BE2C (cell line): Measurements from ENCODE around the gene WNT4.

Experiments used
- DNase-seq: peaks from one replicate; pipeline ENCODE4 v3.0.0-alpha.2; 2020
- H3K27me3 ChIP-seq: fragments of 250-450 bp; sonication (Bioruptor Pico); 2 replicates; pipeline ENCODE4 v1.5.1; 2020; ENCODE audit warnings: mild to moderate bottlenecking
- H3K36me3 ChIP-seq: fragments of 250-450 bp; sonication (Bioruptor Pico); 2 replicates; pipeline ENCODE4 v1.5.1; 2020; ENCODE audit warnings: mild to moderate bottlenecking
- H3K4me1 ChIP-seq: fragments of 250-450 bp; sonication (Bioruptor Pico); 2 replicates; pipeline ENCODE4 v1.5.1; 2020
- H3K4me3 ChIP-seq: 2 replicates; pipeline ENCODE4 v1.5.1; 2011; ENCODE audit warnings: low read depth, low read length
- H3K9me3 ChIP-seq: fragments of 250-450 bp; sonication (Bioruptor Pico); 2 replicates; pipeline ENCODE4 v1.5.1; 2020
- TF ChIP-seq, protein P1 (sequence below): IDR thresholded peaks from 2 replicates; pipeline ENCODE4 v1.5.1; 2012; ENCODE audit warnings: mild to moderate bottlenecking, low read depth, low read length

Gene WNT4

DNA sequence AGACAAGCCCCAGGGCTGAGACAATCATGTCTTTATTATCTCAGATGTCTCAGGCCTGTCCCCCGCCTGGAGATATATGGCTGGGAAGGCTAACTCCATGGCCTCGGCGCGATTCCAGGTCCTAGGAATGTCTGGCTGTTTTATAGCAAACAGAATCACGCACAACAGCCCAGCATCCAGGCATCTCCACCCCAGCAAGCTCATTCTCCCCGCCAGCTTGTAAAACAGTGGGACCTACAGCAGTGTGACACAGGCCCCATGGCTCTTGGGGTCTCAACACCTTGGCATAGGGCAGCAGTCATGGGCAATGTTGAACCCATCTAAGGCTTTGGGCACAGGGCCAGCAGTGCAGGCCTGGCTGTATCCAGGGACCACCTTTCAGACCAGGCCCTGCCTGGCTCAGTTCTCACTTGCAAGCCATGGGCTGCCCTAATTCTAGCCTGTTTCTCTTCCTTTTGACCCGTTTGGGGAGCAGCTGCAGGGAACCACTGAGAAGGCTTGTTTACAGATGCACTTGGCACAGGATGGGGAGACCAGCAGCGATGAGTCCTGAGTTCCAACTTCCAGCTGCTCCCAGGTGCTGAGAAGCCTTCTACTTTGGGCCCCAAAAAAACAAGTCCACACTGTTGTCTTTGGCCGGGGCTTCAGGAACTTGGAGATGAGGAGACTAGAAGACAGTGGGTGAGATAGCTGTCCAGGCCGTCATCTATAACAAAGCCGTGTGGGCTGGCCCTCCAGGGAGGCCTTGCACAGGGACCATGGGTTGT is 34.4 kb downstream of the WNT4 start:
- no peaks in the 10 kb centered on the region for H3K36me3 ChIP-seq
- no peaks in the 10 kb centered on the region for H3K27me3 ChIP-seq
- DNase-seq, result peak; percentile 35
- no peaks in the 10 kb centered on the region for H3K9me3 ChIP-seq
- H3K4me3 ChIP-seq, result no peak overlapping the region
- peaks cover 6% of the 10 kb centered on the region; the same call in 1 of the 2 replicates for H3K4me1 ChIP-seq
- TF ChIP-seq, protein P1, sequence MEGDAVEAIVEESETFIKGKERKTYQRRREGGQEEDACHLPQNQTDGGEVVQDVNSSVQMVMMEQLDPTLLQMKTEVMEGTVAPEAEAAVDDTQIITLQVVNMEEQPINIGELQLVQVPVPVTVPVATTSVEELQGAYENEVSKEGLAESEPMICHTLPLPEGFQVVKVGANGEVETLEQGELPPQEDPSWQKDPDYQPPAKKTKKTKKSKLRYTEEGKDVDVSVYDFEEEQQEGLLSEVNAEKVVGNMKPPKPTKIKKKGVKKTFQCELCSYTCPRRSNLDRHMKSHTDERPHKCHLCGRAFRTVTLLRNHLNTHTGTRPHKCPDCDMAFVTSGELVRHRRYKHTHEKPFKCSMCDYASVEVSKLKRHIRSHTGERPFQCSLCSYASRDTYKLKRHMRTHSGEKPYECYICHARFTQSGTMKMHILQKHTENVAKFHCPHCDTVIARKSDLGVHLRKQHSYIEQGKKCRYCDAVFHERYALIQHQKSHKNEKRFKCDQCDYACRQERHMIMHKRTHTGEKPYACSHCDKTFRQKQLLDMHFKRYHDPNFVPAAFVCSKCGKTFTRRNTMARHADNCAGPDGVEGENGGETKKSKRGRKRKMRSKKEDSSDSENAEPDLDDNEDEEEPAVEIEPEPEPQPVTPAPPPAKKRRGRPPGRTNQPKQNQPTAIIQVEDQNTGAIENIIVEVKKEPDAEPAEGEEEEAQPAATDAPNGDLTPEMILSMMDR, result no peak

DNA sequence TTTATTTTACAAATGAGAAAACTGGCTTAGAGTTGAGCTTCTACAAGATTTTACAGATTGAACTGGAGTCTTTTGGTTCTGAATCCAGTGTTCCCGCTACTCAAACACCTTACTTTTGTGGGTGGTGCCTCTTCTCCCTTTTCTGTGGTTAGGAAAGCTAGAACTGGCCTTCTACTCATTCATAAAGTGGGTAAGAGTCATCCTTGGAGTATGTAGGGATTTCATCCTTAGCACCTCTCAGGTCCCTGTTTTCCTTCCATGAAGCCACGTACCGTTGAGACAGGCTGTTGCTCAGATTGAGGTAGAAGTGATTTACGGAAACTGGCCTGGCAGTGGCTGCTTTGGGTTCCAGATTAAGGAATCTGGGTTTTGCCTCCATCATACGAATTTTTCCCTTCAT is 35.8 kb downstream of the WNT4 start:
- no peak for DNase-seq
- peaks cover 6% of the 10 kb centered on the region; the same call in 1 of the 2 replicates for H3K4me1 ChIP-seq
- H3K27me3 ChIP-seq, result no peaks in the 10 kb centered on the region
- TF ChIP-seq, protein P1, result no peak
- H3K4me3 ChIP-seq, result no peak overlapping the region
- no peaks in the 10 kb centered on the region for H3K9me3 ChIP-seq
- H3K36me3 ChIP-seq, result no peaks in the 10 kb centered on the region

DNA sequence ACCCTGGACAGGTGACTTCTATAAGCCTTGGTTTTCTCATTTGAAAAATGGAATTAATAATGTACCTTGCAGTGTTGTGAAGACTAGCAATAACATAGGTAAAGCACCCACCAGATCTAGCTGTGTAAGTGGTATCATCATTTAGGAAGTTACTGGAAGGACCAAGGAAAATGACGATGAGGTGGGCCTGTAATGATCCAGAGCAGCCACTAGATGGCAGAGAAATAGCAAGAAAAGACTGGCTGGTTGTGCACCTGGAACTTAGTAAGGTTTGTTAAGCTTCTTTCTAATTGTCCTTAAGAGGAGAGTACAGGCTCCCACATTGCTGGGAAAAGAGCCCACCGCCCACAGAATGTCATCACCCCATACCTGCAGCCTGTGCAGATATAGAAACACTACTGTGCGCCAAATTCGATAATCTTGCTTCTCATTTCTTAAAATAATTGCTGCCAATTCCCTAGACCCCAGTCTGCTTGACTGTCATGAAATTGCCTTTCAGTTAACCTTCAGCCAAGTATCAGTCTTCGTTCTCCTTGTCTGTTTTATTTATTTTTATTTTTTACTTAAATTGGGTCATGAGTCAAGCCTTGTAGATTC is 37.2 kb downstream of the WNT4 start:
- TF ChIP-seq, protein P1, result peak; percentile 76
- Histone ChIP-seq H3K9me3 (no peaks in the 10 kb centered on the region), H3K36me3 (no peaks in the 10 kb centered on the region), H3K4me3 (no peak overlapping the region), H3K27me3 (no peaks in the 10 kb centered on the region), H3K4me1 (peaks cover 6% of the 10 kb centered on the region; the same call in 1 of the 2 replicates)
- DNase-seq, result no peak

DNA sequence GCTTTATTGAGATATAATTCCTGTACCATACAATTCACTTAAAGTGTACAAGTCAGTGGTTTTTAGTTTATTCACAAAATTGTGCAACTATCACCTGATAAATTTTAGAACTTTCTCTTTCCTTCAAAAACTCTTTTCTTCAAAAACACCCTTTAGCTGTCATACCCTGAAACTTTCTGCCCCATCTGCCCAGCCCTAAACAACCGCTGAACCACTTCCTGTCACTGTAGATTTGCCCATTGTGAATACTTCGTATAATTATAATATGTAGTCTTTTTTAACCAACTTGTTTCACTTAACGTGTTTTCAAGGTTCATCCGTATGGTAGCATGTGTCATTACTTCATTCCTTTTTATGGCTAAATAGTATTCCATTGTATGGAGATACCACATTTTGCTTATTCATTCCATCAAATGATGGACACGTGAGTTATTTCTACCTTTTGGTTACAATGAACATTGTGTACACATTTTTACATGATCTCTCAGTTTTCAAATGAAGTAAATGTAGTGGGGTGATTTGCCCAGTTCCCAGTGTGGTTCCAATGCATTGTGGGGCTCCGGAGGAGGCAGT is 37.9 kb downstream of the WNT4 start:
- H3K27me3 ChIP-seq, result no peaks in the 10 kb centered on the region
- no peaks in the 10 kb centered on the region for H3K9me3 ChIP-seq
- TF ChIP-seq, protein P1, result no peak
- no peak overlapping the region for H3K4me3 ChIP-seq
- DNase-seq, result no peak
- peaks cover 6% of the 10 kb centered on the region; the same call in 1 of the 2 replicates for H3K4me1 ChIP-seq
- H3K36me3 ChIP-seq, result no peaks in the 10 kb centered on the region

DNA sequence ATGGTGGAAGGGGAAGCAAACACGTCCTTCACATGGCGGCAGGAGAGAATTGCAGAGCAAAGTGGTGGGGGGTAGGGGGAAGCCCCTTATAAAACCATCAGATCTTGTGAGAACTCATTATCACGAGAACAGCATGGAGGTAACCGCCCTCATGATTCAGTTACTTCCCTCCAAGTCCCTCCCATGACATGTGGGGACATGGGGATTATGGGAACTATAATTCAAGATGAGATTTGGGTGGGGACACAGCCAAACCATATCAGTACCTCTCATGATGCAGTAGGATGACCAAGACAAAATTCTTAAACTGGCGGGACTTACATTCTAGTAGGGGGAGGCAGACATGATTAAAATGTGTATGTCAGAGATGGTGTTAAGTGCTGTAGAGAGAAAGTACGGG is 38.8 kb downstream of the WNT4 start:
- DNase-seq, result no peak
- H3K4me3 ChIP-seq, result no peak overlapping the region
- H3K36me3 ChIP-seq, result no peaks in the 10 kb centered on the region
- no peaks in the 10 kb centered on the region for H3K9me3 ChIP-seq
- TF ChIP-seq, protein P1, result no peak
- H3K27me3 ChIP-seq, result no peaks in the 10 kb centered on the region
- H3K4me1 ChIP-seq, result peaks cover 6% of the 10 kb centered on the region; the same call in 1 of the 2 replicates

DNA sequence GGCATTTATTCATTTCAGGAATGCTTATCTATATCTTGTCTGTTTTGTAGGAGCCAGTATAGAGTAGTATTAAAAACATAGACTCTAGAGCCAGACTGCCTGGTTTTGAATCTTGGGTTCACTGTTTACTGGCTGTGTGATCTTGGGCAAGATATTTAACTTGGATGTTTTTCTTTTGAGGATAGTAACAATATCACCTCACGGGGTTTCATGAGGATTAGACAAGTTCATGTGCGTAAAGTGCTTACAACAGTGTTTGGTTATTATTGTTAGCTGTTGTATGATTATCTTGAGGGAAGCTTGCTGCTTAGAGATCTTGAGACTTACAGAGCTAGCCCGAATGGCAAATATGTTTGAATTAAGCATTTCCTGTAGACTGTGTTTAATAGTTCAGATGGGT is 40.2 kb downstream of the WNT4 start:
- Histone ChIP-seq H3K9me3 (no peaks in the 10 kb centered on the region), H3K27me3 (no peaks in the 10 kb centered on the region), H3K4me1 (no peaks in the 10 kb centered on the region; the same call in 1 of the 2 replicates), H3K36me3 (no peaks in the 10 kb centered on the region), H3K4me3 (no peak overlapping the region)
- DNase-seq, result no peak
- TF ChIP-seq, protein P1, result no peak
